Endothelial cell of umbilical vein (primary cell): ENCODE measurements around the gene TMPRSS3. TPM values are rescaled to one million over a fixed set of nuclear protein-coding genes. Genes with fewer than 3 reads are reported as not detected.

ENCODE experiments used
- BruUV-seq: library from RNA; stranded (reverse); fragments of 400-500 nt; replicated peaks from 2 replicates; lab custom pipeline; 2021; lab: Mats Ljungman, UMichigan
- CTCF ChIA-PET: fragments of 300-600, 350-600 bp; sonication (Branson Sonifier 250); formaldehyde crosslinking; loops from one replicate; lab custom pipeline; 2021; ENCODE audit warnings: antibody characterized with exemption, inconsistent platforms; lab: Charles Lee
- POLR2A ChIA-PET: fragments of 300-600, 350-600 bp; sonication (Branson Sonifier 250); formaldehyde crosslinking; loops from one replicate; lab custom pipeline; 2021; ENCODE audit warnings: antibody characterized with exemption, inconsistent platforms; lab: Charles Lee
- DNase-seq: peaks from one replicate; pipeline ENCODE4 v3.0.0-alpha.2; 2011; ENCODE audit warnings: low read depth, low spot score
- FAIRE-seq: peaks from 2 replicates; lab custom pipeline; 2011; peaks lifted over from hg19 to GRCh38; lab: Jason Lieb, UNC
- H2AFZ ChIP-seq: 2 replicates; pipeline ENCODE4 v1.6.0; 2012; ENCODE audit warnings: low read depth, low read length, control low read depth, inconsistent platforms
- H3K27ac ChIP-seq: 2 replicates; pipeline ENCODE4 v1.5.1; 2011; ENCODE audit warnings: low read depth, mild to moderate bottlenecking, control low read depth, low read length, moderate library complexity; ENCODE audit not compliant: insufficient read depth
- H3K27me3 ChIP-seq, 2 experiments: 2 replicates each; pipeline versions ENCODE4 v1.6.0 to v1.6.1; 2011; ENCODE audit warnings: low read length in 2 of 2, mixed read lengths in 1 of 2; ENCODE audit not compliant: control insufficient read depth in 2 of 2, insufficient read depth in 2 of 2
- H3K36me3 ChIP-seq, 2 experiments: 2 replicates in 1 of 2; 3 replicates in 1 of 2; pipeline ENCODE4 v1.5.1; 2011; ENCODE audit warnings: low read length in 2 of 2, mild to moderate bottlenecking in 1 of 2, moderate library complexity in 1 of 2; ENCODE audit not compliant: control insufficient read depth in 2 of 2, insufficient read depth in 2 of 2; ENCODE audit errors: extremely low read depth in 1 of 2
- H3K4me1 ChIP-seq: 3 replicates; pipeline ENCODE4 v1.5.1; 2011; ENCODE audit warnings: mild to moderate bottlenecking, low read length; ENCODE audit not compliant: control insufficient read depth, insufficient read depth; ENCODE audit errors: extremely low read depth
- H3K4me2 ChIP-seq: 2 replicates; pipeline ENCODE4 v1.6.1; 2011; ENCODE audit warnings: low read length, control low read depth, mixed read lengths; ENCODE audit not compliant: insufficient read depth
- H3K4me3 ChIP-seq, 3 experiments: fragments of 200-600 bp in 1 of 3; sonication (generic), shearing (Covaris generic) in 1 of 3; replicated peaks in 1 of 3; 2 replicates each; pipeline ENCODE4 v1.5.1; 2011 to 2016; ENCODE audit warnings: control low read depth in 3 of 3, low read length in 3 of 3, mild to moderate bottlenecking in 2 of 3, inconsistent platforms in 1 of 3, low read depth in 1 of 3, moderate library complexity in 1 of 3; ENCODE audit not compliant: insufficient read depth in 1 of 3
- H3K79me2 ChIP-seq: 2 replicates; pipeline ENCODE4 v1.6.0; 2012; ENCODE audit warnings: low read length, inconsistent platforms; ENCODE audit not compliant: control insufficient read depth, insufficient read depth
- H3K9ac ChIP-seq: replicated peaks from 2 replicates; pipeline ENCODE3; 2011; ENCODE audit warnings: low read length, control low read depth; ENCODE audit not compliant: insufficient read depth; ENCODE audit errors: extremely low read depth
- H3K9me1 ChIP-seq: replicated peaks from 3 replicates; pipeline ENCODE4 v1.6.0; 2011; ENCODE audit warnings: mild to moderate bottlenecking, low read length; ENCODE audit not compliant: control insufficient read depth, insufficient read depth; ENCODE audit errors: extremely low read depth
- H3K9me3 ChIP-seq: replicated peaks from 2 replicates; pipeline ENCODE4 v1.5.1; 2012; ENCODE audit warnings: low read length, inconsistent platforms; ENCODE audit not compliant: control insufficient read depth, insufficient read depth
- H4K20me1 ChIP-seq: replicated peaks from 2 replicates; pipeline ENCODE3; 2011; ENCODE audit warnings: mild to moderate bottlenecking, low read length; ENCODE audit not compliant: control insufficient read depth, insufficient read depth; ENCODE audit errors: extremely low read depth
- EZH2 ChIP-seq: IDR thresholded peaks from 2 replicates; pipeline ENCODE4 v1.6.1; 2012; ENCODE audit warnings: borderline replicate concordance, low read depth, mild to moderate bottlenecking, moderate library complexity, low read length, inconsistent platforms; ENCODE audit not compliant: severe bottlenecking
- FOS ChIP-seq: IDR thresholded peaks from 2 replicates; pipeline ENCODE4 v1.6.1; 2011; ENCODE audit warnings: mild to moderate bottlenecking, low read length, moderate library complexity, borderline replicate concordance; ENCODE audit not compliant: insufficient read depth
- GATA2 ChIP-seq: IDR thresholded peaks from 2 replicates; pipeline ENCODE4 v1.7.0; 2011; ENCODE audit warnings: low read depth, mild to moderate bottlenecking, moderate library complexity, mixed read lengths, low read length; ENCODE audit not compliant: insufficient read length, insufficient read depth
- JUN ChIP-seq: IDR thresholded peaks from 2 replicates; pipeline ENCODE4 v1.6.1; 2011; ENCODE audit warnings: borderline replicate concordance, low read depth; ENCODE audit not compliant: insufficient read length, insufficient read depth
- MAX ChIP-seq: IDR thresholded peaks from 2 replicates; pipeline ENCODE4 v1.6.1; 2011; ENCODE audit not compliant: insufficient read depth, insufficient read length
- MYC ChIP-seq: IDR thresholded peaks from one replicate; pipeline ENCODE4 v1.6.1; 2011; ENCODE audit warnings: mild to moderate bottlenecking, low read depth, low read length
- POLR2A ChIP-seq: IDR thresholded peaks from 2 replicates; pipeline ENCODE4 v1.6.1; 2012; ENCODE audit warnings: low read depth, mild to moderate bottlenecking, control low read depth, low read length
- POLR2AphosphoS5 ChIP-seq: IDR thresholded peaks from 2 replicates; pipeline ENCODE4 v1.6.1; 2012; ENCODE audit warnings: low read depth, mild to moderate bottlenecking, control low read depth, low read length, moderate library complexity; ENCODE audit not compliant: insufficient read depth
- dilution Hi-C: fragments of 300-500 bp; cut with MboI; formaldehyde crosslinking; loops from one replicate; pipeline ENCODE4 v1.15.0; 2019; ENCODE audit warnings: low sequenced_read_pairs; ENCODE audit not compliant: extremely low pct_ligation_motif_present
- intact Hi-C: fragments of 100-400 bp; cut with micrococcal nuclease; formaldehyde crosslinking; loops from one replicate; pipeline ENCODE4 v1.10.0; 2022
- polyA plus RNA-seq, 4 experiments: library from polyadenylated mRNA; depleted of rRNA in 3 of 4; stranded (reverse) in 3 of 4; unstranded in 1 of 4; fragments of >200 nt; gene quantifications; 2 replicates each; pipeline versions ENCODE4 v1.2.1 to v1.2.3, GENCODE V29; 2011 to 2012; ENCODE audit warnings: missing spikeins in 1 of 4
- total RNA-seq: library from RNA; stranded (reverse); gene quantifications from 2 replicates; pipeline ENCODE4 v1.2.3, GENCODE V29; 2021
- TF ChIP-seq, protein P1 (sequence below), 2 donors: IDR thresholded peaks; 1 replicate in 1 of 2; 2 replicates in 1 of 2; pipeline ENCODE4 v1.5.1; 2011; ENCODE audit warnings: low read length in 2 of 2, mild to moderate bottlenecking in 2 of 2, moderate library complexity in 2 of 2, control low read depth in 1 of 2, inconsistent platforms in 1 of 2, low read depth in 1 of 2; ENCODE audit not compliant: insufficient read depth in 1 of 2; ENCODE audit errors: extremely low read depth in 1 of 2

The TMPRSS3 gene
- total and polyA plus RNA-seq, 2 donors (not counting 3 experiments of a cell fraction or from before 2014, with no cell fraction given): not detected

GRCh38 chr21:42367367-42368165, 28.3 kb downstream of the TMPRSS3 start:
- Histone ChIP-seq H3K9ac (no peak overlapping the region), H3K4me2 (no peak overlapping the region), H3K9me1 (no peaks in the 10 kb centered on the region), H3K27me3 (peaks cover 0 to 1% of the 10 kb centered on the region in 2 experiments), H3K79me2 (no peaks in the 10 kb centered on the region), H2AFZ (no peak overlapping the region), H4K20me1 (no peaks in the 10 kb centered on the region), H3K4me3 (no peak overlapping the region), H3K4me1 (no peaks in the 10 kb centered on the region), H3K9me3 (no peaks in the 10 kb centered on the region), H3K27ac (no peak overlapping the region), H3K36me3 (no peaks in the 10 kb centered on the region)
- no peak for DNase-seq
- intact Hi-C loops: no loop called here
- CTCF ChIA-PET: interaction anchor here (0.6 to 1.0 kb wide), 3 partner anchors 14 to 58 kb away, joined by 3 read pairs; no protein-coding TSS in a partner anchor
- no TSS peak for BruUV-seq
- POLR2A ChIA-PET: no interaction called here
- dilution Hi-C loops: no loop called here
- TF ChIP-seq MYC (no peak), GATA2 (no peak), POLR2A (no peak), EZH2 (no peak), JUN (no peak), MAX (no peak), FOS (no peak), POLR2AphosphoS5 (no peak)
- TF ChIP-seq, protein P1, sequence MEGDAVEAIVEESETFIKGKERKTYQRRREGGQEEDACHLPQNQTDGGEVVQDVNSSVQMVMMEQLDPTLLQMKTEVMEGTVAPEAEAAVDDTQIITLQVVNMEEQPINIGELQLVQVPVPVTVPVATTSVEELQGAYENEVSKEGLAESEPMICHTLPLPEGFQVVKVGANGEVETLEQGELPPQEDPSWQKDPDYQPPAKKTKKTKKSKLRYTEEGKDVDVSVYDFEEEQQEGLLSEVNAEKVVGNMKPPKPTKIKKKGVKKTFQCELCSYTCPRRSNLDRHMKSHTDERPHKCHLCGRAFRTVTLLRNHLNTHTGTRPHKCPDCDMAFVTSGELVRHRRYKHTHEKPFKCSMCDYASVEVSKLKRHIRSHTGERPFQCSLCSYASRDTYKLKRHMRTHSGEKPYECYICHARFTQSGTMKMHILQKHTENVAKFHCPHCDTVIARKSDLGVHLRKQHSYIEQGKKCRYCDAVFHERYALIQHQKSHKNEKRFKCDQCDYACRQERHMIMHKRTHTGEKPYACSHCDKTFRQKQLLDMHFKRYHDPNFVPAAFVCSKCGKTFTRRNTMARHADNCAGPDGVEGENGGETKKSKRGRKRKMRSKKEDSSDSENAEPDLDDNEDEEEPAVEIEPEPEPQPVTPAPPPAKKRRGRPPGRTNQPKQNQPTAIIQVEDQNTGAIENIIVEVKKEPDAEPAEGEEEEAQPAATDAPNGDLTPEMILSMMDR (IDR thresholded peaks at IDR 0.05; ENCODE audit: extremely low read depth in 1 of 2, insufficient read depth in 1 of 2, low read depth in 1 of 2, low read length in 2 of 2): no peak
- FAIRE-seq: no peak
